NCI-H69 (cell line): ENCODE results near the gene SYTL5.
"Not testable (repeated sequence)": the region's sequence is repeated elsewhere in the genome, so short reads cannot be mapped to it uniquely, and the experiment has no call there.

Source experiments
- DNase-seq: peaks from one replicate; lab custom pipeline; 2025; lab: John Stamatoyannopoulos, UW

SYTL5 gene

DNA sequence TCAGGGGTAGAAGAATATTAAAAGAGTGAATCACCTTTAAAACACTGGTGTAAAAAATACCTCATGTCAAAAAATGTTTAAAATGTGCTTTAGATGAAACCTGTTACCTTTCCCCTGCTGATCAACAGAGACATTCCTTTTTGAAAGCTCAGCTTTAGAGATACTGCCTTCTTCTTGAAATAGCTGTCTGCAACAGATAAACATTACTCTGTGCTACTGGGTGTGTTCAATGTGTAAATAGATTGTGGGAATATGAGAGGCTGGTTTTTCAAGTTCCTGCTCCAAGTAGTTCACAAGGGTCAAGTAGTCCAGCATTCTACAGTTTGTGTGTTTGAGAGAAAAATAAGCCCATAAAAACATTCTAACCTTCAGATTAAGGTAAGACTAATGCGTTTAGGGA lies at the start of gene SYTL5:
SYTL5 (plus strand) TSS at position 263 of the 400 bp plus-strand sequence. CDS start 27,337 bp downstream, outside the sequence.
- no peak for DNase-seq

DNA sequence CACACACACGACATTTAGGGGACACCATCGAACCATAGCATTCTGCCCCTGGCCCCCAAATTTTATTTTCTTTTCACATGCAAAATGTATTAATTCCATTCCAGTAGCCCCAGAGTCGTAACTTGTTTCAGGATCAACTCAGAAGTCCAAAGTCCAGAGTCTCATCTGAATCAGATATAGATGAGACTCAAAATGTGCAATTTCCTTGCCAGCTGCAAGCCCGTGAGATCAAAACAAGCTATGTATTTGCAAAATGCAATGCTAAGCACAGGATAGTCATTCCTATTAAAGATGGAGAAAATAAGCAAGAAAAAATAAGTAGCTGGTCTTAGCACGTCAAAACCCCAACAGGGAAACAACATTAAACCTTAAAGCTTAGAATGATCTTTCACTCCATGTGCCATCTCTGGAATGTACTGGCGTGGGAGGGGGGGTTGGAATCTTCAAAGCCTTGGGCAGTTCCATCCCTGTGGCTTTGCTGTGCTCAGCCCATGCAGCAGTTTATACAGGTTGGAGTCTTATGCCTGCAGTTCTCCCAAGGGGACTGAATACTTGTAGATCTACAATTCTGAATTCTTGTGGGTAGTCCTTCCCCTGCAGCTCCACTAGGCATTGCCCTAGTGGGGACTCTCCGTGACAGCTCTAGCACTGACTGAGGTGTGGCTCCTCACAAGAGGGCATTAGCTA lies 47.7 kb upstream of the SYTL5 start:
- DNase-seq: peak; percentile 86

GRCh38 chrX:37959212-37960021 lies 46.9 kb upstream of the SYTL5 start:
- DNase-seq: peak; percentile 91

GRCh38 chrX:37961118-37961517 lies 45.2 kb upstream of the SYTL5 start:
- DNase-seq: no peak

GRCh38 chrX:37967714-37968113 lies 38.6 kb upstream of the SYTL5 start:
- DNase-seq: no peak

- DNase-seq: no peak
These were observed 30.9 kb upstream of the SYTL5 start for GRCh38 chrX:37975421-37975820.

GRCh38 chrX:37976153-37976552 lies 30.2 kb upstream of the SYTL5 start:
- no peak for DNase-seq

DNA sequence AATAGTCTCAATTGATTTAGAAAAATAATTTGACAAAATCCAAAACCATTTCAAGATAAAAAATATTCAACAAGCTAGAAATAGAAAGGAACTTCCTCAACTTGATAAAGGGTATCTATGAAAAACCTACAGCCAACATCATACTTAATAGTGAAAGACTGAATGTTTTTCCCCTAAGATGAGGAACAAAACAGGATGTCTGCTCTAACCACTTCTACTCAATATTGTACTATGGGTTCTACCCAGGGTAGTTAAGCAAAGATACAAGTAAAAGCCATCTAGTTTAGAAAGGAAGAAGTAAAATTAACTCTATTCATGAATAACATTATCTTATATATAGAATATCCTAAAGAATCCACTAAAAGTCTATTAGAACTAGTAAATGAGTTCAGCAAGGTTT lies 21.5 kb upstream of the SYTL5 start:
- DNase-seq: no peak

- DNase-seq: no peak
These were observed 19.5 kb upstream of the SYTL5 start for GRCh38 chrX:37986893-37987292.

GRCh38 chrX:37989304-37989703 lies 17.0 kb upstream of the SYTL5 start:
- no peak for DNase-seq

GRCh38 chrX:37991303-37991702 lies 15.1 kb upstream of the SYTL5 start:
- not testable (repeated sequence) for DNase-seq

GRCh38 chrX:37993176-37993575 lies 13.2 kb upstream of the SYTL5 start:
- no peak for DNase-seq

DNA sequence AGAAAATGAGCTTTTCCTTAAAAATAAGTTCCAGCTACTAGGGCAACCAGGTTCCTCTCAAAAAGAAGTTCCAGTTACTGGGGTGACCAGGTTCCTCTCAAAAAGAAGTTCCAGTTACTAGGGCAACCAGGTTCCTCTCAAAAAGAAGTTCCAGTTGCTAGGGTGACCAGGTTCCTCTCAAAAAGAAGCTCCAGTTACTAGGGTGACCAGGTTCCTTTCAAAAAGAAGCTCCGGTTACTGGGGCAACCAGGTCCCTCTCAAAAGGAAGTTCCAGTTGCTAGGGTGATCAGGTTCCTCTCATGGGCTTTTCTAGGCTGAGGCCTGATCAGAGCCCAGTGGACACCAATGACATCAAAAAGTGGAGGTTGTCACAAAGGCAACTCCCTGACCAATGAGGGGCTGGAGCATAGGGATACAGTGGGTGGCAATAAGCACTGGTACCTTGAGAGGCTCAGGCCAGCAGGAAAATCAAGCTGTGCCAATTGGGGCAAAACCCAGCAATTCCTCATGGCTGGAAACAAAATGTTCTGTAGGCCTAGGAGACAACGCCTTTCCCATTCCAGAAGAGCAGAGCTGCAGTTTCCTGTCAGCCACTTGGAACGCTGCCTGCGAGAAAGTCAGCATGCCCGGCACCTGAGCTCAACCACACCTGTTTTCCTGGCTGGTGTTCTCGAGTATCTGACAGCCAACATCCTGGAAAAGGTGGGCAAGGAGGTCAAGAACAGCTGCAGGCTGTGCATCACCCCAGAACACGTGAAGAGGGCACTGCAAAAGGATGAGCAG lies 12.3 kb upstream of the SYTL5 start:
- peak; percentile 96 for DNase-seq

DNA sequence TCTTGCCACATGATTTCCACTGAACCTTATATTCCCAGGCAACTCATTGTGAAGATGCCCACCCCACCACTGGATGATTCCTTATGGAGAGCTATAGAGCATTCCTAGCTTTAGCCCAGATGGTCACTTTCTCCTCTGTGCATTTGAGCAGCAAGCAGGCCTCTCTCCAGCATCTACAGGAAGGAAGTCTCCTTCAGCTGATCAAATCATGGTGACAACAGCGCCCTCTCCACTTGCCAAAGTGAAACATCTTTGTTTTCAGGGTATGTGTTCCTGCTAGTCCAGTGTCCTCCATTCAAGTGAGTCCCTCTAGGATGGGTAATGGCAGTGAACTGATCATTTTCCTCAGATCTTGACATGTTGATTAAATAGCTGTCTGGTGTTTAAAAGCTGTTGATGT lies 10.9 kb upstream of the SYTL5 start:
- DNase-seq: peak; percentile 54

- DNase-seq: peak; percentile 4
These were observed 9.3 kb upstream of the SYTL5 start for GRCh38 chrX:37997096-37997495.

GRCh38 chrX:37998586-37999262 lies 7.6 kb upstream of the SYTL5 start:
- DNase-seq: peak; percentile 94

GRCh38 chrX:38000706-38001105 lies 5.6 kb upstream of the SYTL5 start:
- no peak for DNase-seq

- DNase-seq: no peak
These were observed 2.3 kb upstream of the SYTL5 start for GRCh38 chrX:38004046-38004445.

DNA sequence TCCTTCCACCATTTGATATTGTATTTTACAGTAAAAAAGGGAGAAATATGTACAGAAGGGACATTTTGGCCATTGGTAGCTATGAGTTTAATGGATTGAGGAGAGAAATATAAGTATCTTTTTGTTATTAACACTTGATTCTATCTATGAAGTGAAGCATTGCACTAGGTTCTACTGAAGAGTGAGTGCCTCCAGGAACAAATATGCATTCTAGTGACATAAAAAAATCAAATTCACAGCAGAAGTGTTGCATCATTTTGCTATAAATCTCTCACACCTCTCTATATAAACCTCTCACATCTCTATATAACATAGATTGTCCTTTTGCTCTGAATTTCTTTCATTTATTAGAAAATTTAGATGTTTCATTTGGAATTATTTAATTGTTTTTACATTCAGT lies 425 bp downstream of the SYTL5 start:
- DNase-seq: no peak

GRCh38 chrX:38008658-38009057 lies 2.3 kb downstream of the SYTL5 start:
- peak; percentile 6 for DNase-seq

- DNase-seq: no peak
These were observed 3.3 kb downstream of the SYTL5 start for GRCh38 chrX:38009641-38010040.
